Transverse colon (tissue), 4 donors: ENCODE measurements around the gene SMYD3. TPM values are rescaled to one million over a fixed set of nuclear protein-coding genes. Genes with fewer than 3 reads are reported as not detected.

ENCODE experiments used
- DNase-seq: peaks from one replicate; pipeline ENCODE4 v3.0.0-alpha.2; 2019
- H3K27ac ChIP-seq, 4 donors: fragments of 200-600 bp; sonication (generic); 2 replicates each; pipeline ENCODE4 v1.5.1; 2016 to 2018; ENCODE audit warnings: inconsistent platforms in 4 of 4
- H3K27me3 ChIP-seq: fragments of 200-600 bp; sonication (generic); 2 replicates; pipeline ENCODE4 v1.5.1; 2017; ENCODE audit warnings: inconsistent platforms
- H3K36me3 ChIP-seq, 4 donors: fragments of 200-600 bp; sonication (generic); 2 replicates each; pipeline ENCODE4 v1.5.1; 2017 to 2019; ENCODE audit warnings: inconsistent platforms in 4 of 4
- H3K4me1 ChIP-seq, 4 donors: fragments of 200-600 bp; sonication (generic); 2 replicates each; pipeline ENCODE4 v1.5.1; 2017 to 2020; ENCODE audit warnings: inconsistent platforms in 4 of 4
- H3K4me3 ChIP-seq, 4 donors: fragments of 200-600 bp; sonication (generic); 1 replicate in 1 of 4; 2 replicates in 3 of 4; pipeline versions ENCODE4 v1.5.1 to v1.6.1; 2017 to 2019; ENCODE audit warnings: inconsistent platforms in 4 of 4
- H3K9me3 ChIP-seq, 2 donors: fragments of 200-600 bp; sonication (generic); 2 replicates each; pipeline ENCODE4 v1.5.1; 2017 to 2019; ENCODE audit warnings: inconsistent platforms in 2 of 2
- EP300 ChIP-seq: sonication (generic); formaldehyde crosslinking; IDR thresholded peaks from one replicate; pipeline ENCODE4 v1.6.1; 2017; ENCODE audit warnings: antibody characterized with exemption, low read depth
- POLR2A ChIP-seq: fragments of 450-650 bp; IDR thresholded peaks from one replicate; pipeline ENCODE4 v1.6.1; 2016; ENCODE audit warnings: antibody characterized with exemption, mild to moderate bottlenecking, moderate library complexity
- POLR2AphosphoS5 ChIP-seq, 3 donors: sonication (generic); formaldehyde crosslinking; IDR thresholded peaks; one replicate each; pipeline ENCODE4 v1.6.1; 2016; ENCODE audit warnings: antibody characterized with exemption in 3 of 3
- WGBS, 2 donors: methylation state at CpG; one replicate each; pipeline ENCODE4 v1.1.5; 2018; ENCODE audit warnings: low coverage in 1 of 2; 5-methylcytosine and 5-hydroxymethylcytosine counted together
- in situ Hi-C, 4 donors: fragments of 200-750 bp; cut with MboI; loops; one replicate each; pipeline versions ENCODE4 v1.15.0 to v1.15.1; 2017; ENCODE audit warnings: low sequenced_read_pairs in 3 of 4, low pct_ligation_motif_present in 1 of 4, low pct_unique_long_range_greater_than_20kb in 1 of 4
- intact Hi-C: fragments of 100-400 bp; cut with DNase I; formaldehyde crosslinking; loops from one replicate; pipeline ENCODE4 v1.15.1; 2023; ENCODE audit warnings: low total_unique reads
- total RNA-seq, 4 donors: library from RNA; depleted of rRNA; stranded (reverse); fragments of >200 nt; gene quantifications; one replicate each; pipeline ENCODE4 v1.1.0, GENCODE V29; 2016
- TF ChIP-seq, protein P1 (sequence below), 5 experiments: fragments of 200-600 bp in 3 of 5; fragments of 450-650 bp in 2 of 5; sonication (generic) in 3 of 5; IDR thresholded peaks; 1 replicate in 2 of 5; 2 replicates in 3 of 5; pipeline ENCODE4 v1.5.1; 2016 to 2017; ENCODE audit warnings: antibody characterized with exemption in 5 of 5, inconsistent platforms in 3 of 5, mild to moderate bottlenecking in 2 of 5, moderate library complexity in 1 of 5

SMYD3 gene
- total RNA-seq, 4 donors from 2014 or later: 10.5 to 31.3 (median 25.8) TPM

- 96 to 100% methylated on average over 1 to 3 of the region's 3 CpGs for WGBS, 2 donors
- no peak overlapping the region for H3K4me3 ChIP-seq
- peaks cover 0 to 9% (median 0%) of the 10 kb centered on the region in 4 donors for H3K4me1 ChIP-seq
- in situ Hi-C loops (no loop called here), intact Hi-C loops (no loop called here)
- H3K36me3 ChIP-seq: no peaks in the 10 kb centered on the region
- H3K27ac ChIP-seq: no peak overlapping the region
- no peaks in the 10 kb centered on the region for H3K27me3 ChIP-seq
- DNase-seq: no peak
- TF ChIP-seq POLR2AphosphoS5 (IDR thresholded peaks at IDR 0.05): no peak
- TF ChIP-seq, protein P1, sequence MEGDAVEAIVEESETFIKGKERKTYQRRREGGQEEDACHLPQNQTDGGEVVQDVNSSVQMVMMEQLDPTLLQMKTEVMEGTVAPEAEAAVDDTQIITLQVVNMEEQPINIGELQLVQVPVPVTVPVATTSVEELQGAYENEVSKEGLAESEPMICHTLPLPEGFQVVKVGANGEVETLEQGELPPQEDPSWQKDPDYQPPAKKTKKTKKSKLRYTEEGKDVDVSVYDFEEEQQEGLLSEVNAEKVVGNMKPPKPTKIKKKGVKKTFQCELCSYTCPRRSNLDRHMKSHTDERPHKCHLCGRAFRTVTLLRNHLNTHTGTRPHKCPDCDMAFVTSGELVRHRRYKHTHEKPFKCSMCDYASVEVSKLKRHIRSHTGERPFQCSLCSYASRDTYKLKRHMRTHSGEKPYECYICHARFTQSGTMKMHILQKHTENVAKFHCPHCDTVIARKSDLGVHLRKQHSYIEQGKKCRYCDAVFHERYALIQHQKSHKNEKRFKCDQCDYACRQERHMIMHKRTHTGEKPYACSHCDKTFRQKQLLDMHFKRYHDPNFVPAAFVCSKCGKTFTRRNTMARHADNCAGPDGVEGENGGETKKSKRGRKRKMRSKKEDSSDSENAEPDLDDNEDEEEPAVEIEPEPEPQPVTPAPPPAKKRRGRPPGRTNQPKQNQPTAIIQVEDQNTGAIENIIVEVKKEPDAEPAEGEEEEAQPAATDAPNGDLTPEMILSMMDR (IDR thresholded peaks at IDR 0.05): no peak
- H3K9me3 ChIP-seq: no peaks in the 10 kb centered on the region
These were observed 733.7 kb downstream of the SMYD3 start for GRCh38 chr1:245773344-245773743.

- Histone ChIP-seq H3K4me1 (peaks cover 0 to 9% (median 0%) of the 10 kb centered on the region in 4 donors), H3K9me3 (no peaks in the 10 kb centered on the region), H3K27me3 (no peaks in the 10 kb centered on the region), H3K27ac (no peak overlapping the region), H3K36me3 (no peaks in the 10 kb centered on the region), H3K4me3 (no peak overlapping the region)
- in situ Hi-C loops (no loop called here), intact Hi-C loops (no loop called here)
- no peak for DNase-seq
- WGBS, 2 donors: 86% methylated on average over 1 of the region's 1 CpG; no CpG with 5 or more reads in 1 of the 2 donors
- TF ChIP-seq POLR2A (no peak), EP300 (no peak), POLR2AphosphoS5 (IDR thresholded peaks at IDR 0.05) (no peak)
- TF ChIP-seq, protein P1 (IDR thresholded peaks at IDR 0.05): no peak
These were observed 734.3 kb downstream of the SMYD3 start for GRCh38 chr1:245772739-245773138.

- TF ChIP-seq, protein P1 (IDR thresholded peaks at IDR 0.05): no peak
- no peak for TF ChIP-seq EP300
- TF ChIP-seq POLR2A: no peak
- no peak for TF ChIP-seq POLR2AphosphoS5 (IDR thresholded peaks at IDR 0.05)
- no peak overlapping the region for H3K27ac ChIP-seq
- DNase-seq: no peak
- peaks cover 0 to 9% (median 0%) of the 10 kb centered on the region in 4 donors for H3K4me1 ChIP-seq
- no peak overlapping the region for H3K4me3 ChIP-seq
- H3K9me3 ChIP-seq: no peaks in the 10 kb centered on the region
- WGBS, 2 donors: 95 to 100% methylated on average over 1 of the region's 1 CpG
- no peaks in the 10 kb centered on the region for H3K36me3 ChIP-seq
- in situ Hi-C loops (no loop called here), intact Hi-C loops (no loop called here)
- no peaks in the 10 kb centered on the region for H3K27me3 ChIP-seq
These were observed 734.8 kb downstream of the SMYD3 start for GRCh38 chr1:245772325-245772724.

DNA sequence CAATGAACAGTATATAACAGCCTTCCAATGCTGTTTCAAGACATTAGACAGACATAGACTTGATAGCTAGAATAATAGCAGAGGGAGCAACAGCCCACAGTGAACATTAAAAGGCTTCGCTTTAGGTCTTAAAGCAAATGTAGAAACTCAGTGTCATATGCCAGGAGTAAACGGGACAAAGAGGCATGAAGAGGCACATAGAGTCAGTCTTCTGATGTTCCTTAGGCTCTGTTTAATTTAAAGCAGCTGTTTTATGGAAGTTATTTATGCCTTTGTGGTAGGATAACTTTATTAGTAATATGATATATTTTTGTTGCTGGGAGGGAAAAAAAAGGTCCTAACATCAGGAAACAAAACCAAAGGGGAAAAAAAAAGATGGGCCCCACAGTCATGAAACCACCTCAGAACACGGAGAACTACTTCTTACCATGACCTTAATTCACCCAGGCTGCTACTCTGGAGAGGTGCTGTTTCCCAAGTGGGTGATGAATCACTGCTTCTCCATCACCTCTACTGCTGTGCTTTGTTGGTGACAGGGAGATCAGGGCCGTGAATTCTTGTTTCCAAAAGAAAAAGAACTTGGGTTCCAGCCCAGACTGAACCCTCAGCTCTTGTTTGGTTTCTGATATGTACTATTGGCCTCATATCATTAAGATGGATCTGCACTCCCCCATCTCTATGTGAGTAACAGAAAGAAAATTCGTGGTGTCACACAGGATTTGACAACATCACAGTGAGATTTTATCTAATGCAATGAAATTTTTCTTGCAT is 735.4 kb downstream of the SMYD3 start:
- WGBS, 2 donors: 71 to 74% methylated on average over 5 of the region's 5 CpGs
- Histone ChIP-seq H3K27me3 (no peaks in the 10 kb centered on the region), H3K36me3 (no peaks in the 10 kb centered on the region), H3K27ac (no peak overlapping the region), H3K9me3 (no peaks in the 10 kb centered on the region), H3K4me1 (peaks cover 0 to 9% (median 0%) of the 10 kb centered on the region in 4 donors), H3K4me3 (no peak overlapping the region)
- in situ Hi-C loops (no loop called here), intact Hi-C loops (no loop called here)
- no peak for DNase-seq
- TF ChIP-seq POLR2A (no peak), EP300 (no peak), POLR2AphosphoS5 (IDR thresholded peaks at IDR 0.05) (no peak)
- TF ChIP-seq, protein P1 (IDR thresholded peaks at IDR 0.05): no peak
